NOMO-1 (cell line): Measurements from ENCODE around the gene ISG20L2.

Experiments
- DNase-seq, 2 experiments: peaks; one replicate each; lab custom pipeline; 2025; ENCODE audit not compliant: unreplicated experiment in 2 of 2; lab: John Stamatoyannopoulos, UW

Gene ISG20L2

DNA sequence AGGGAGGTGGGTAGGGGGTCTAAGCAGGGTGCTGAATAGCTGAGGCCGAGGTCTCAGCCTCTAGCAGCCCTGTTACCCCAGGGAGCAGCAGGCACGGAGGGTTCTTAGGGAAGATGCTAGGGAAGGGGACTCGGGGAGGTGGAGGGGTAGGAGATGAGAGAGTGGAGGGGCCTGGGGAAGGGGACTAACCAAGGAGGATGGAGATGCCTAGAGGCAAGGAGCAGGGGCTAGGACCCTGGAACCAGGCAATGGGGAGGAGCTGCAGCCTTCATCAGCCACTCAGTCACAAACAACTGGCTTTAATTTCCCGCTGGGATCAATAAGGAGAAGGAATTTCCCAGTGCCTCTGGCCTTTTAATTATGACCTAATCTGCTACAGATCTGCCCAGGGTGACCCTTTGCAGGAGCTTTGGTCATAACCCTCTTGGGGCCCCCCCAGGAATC is 20.3 kb downstream of the ISG20L2 start:
- no peak for DNase-seq

DNA sequence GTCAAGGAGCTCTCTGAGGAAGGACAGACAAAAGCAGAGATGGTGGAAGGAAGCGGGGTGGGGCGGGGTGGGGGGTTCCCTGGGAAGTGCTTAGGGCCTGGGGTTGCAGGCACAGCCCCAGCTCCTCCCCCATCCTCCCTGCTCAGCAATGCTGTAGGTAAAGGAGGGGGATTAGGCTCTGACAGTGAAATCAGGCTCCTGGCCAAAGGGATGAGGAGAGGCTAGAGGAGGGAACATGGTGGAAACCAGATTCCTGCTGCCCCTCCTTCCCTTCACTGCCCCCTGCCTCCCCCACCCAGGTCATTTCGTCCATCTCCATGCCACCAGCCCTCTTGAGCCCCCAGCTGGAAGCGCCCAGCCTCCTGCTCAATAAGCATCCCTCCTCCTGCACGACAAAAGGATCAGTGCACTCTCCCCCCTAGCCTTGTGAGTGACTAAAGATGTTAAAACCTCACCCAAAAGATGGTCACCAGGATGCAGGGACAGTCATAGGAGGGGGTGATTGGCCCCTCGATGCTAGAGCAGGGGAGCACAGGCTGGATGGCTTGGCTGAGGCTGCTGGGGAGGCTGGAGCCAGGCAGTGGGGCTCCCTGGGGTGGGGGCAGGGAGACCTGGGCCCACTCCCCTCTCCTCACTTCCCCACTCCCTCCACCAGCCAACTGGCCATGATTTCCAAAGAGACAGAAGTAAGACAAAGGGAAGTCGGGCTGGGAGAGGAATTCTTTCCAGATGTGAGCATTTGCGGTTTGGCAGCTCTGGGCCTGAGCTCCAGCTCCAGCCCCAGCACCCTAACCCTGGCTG is 20.9 kb downstream of the ISG20L2 start:
- no peak for DNase-seq

DNA sequence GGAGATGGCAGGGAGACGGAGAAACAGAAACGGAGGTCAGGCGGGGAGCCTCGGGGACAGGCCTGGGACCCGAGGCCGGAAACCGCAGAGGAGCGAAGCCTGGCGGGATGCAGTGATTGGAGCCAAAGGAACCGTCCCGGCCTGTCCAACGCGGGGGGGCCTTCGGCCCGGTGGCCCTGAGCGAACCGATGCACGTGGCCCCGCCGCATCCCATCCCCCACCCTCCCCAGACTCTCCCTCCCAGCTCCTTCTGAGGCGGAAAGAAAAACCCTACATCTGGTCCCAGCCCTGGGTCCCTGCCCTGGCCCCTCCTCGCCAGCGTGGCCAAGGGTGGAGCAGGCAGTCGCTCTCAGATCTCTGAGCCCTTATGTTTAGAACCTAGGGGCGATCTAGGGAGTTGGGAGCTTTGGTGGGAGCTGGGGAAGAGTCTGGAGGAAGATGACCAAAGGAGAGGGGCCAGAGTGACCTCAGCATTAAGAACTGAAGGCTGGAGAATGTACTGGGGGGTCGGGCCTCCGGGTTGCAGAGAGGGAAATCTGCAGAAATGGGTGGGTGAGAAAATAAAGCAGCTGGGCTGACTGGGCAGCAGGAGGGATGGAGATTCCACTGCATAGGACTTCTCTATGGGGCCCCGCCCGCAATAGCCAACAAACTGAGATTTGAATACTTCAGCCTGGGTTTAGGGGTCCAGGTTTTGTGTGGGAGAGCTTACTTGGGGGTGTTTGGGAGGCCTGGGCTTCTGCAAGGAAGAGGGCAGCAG is 21.7 kb downstream of the ISG20L2 start:
- DNase-seq = no peak

DNA sequence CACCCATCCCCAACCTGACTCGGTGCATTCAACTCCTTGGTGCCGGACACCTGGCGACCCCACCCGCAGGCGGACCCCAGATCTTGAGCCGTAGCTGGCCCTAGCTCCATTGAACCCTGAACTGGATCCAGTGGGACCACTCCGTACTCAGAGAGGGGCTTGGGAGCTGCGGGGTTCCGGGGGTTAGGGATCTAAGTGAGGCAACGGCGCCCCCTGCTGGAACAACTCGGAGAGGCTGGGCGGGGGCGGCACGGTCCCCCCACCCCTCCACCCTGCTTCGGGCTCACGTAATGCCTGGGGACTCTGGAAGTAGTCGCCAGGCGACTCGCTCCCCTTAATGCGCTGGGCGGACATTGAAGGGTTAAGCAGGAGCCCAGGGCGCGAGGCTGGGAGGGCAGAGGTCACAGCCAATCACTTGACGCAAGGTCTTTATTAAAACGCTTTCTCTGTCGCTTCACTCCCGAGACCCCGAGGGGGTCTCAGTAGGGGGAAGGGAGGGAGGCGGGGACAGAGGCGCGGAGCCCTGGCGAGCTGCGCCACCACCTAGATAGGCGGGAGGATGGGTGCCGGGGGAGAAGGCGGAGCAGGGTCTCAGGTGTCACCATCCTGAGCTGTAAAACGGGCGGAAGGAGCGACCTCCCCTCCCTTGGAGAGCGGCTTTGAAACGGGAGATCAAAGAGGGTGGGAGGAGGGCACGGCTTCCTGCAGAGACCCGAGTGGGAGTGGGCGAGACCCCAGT is 22.5 kb downstream of the ISG20L2 start:
- peak in 1 of 2 experiments; percentile 33 for DNase-seq

DNA sequence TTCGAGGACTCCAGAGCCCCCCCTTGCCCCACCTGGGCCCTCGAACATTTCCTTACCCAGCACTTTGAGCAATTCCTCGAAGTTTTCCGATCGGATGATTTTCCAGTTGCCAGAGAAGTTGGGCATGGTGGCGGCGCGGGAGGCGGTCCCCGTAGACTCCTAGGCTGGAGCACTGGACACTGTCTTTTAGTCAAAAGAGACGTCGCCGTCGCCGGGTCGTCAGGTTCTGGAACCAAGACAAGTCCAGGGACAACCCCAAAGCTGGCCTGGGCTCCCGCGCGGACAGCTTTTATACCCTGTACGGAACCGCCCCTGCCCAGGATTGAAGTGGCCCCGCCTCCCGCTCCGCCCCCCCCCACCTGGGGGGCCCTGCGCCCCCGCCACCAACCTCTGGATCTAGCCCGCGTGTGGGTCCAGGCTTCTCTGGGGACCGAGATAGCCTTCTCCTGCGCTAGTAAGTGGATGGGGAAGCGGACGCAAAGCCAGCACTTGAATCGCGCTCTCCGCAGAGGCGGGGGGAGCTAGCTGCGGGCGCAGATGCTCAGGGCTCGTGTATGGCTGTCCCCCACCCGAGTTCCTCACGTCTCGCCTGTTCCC is 23.1 kb downstream of the ISG20L2 start, which contains the start of gene CRABP2:
Gene CRABP2 (minus strand): TSS at position 263 of the 597 bp plus-strand sequence. CDS start 137 bp downstream, at position 126.
- peak in 1 of 2 experiments; percentile 20 for DNase-seq

DNA sequence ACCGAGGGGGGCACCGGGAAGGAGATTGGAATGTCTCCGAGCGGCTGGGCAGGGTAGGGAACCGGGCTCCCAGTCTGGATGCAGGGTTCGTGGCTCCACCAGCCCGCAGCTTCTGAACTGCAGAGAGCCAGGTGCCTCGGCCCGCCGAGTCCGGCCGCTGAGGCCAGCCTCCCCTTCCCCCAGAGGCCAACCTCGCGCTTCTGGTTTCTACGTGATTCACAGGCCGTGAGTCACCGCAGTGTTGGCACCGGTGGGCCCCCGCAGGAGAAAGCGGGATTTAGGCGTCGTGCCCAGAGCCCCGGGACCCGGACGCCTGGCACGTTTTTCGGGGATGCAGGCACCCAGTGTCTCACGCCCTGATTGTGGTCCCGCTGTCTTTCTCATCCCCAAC is 23.6 kb downstream of the ISG20L2 start:
- DNase-seq = peak in 1 of 2 experiments; percentile 9

DNA sequence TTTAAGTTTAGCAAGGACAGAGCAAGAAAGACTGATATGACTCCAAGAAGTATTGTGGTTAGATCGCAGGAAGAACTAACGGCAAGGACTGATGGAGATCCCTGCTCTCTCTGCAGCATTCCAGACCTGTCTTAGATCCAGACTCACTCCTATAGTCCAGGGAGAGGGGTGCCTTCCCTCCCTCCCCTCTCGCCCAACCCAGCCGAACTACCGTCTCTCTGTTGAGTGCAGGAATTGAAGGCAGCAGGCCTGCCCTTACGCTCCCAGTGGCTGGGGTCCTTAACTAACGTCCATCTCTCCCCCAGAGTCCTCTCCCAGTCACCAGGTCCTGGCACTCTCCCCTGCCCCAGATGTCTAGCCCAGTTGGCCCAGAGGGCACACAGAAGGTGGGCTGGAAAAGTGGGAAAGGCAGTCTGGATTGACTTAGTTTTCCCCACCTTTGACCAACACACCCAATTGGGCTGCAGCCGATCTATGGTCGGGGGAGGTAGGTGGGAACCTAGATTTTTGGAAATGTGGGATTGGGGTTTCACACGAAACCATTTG is 24.3 kb downstream of the ISG20L2 start:
- DNase-seq = no peak

DNA sequence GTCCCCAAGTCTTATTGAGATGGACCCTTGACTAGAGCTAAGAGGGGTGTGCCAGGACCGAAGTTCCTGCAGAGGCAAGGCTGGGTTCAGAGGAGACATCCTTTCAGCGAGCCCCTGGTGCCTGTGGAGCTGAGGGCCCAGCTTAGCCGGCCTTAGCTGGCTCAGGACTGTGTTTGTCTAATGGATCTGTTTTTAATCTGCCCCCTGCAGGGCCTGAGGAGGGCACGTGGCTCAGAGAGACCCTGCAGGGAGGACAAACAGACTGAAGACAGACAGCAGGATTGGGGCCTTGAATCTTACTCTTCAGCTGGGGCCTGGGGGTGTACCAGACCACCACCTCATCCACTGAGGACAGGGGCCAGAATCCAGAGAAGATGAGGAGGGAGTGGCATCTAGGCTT is 24.8 kb downstream of the ISG20L2 start:
- no peak for DNase-seq

DNA sequence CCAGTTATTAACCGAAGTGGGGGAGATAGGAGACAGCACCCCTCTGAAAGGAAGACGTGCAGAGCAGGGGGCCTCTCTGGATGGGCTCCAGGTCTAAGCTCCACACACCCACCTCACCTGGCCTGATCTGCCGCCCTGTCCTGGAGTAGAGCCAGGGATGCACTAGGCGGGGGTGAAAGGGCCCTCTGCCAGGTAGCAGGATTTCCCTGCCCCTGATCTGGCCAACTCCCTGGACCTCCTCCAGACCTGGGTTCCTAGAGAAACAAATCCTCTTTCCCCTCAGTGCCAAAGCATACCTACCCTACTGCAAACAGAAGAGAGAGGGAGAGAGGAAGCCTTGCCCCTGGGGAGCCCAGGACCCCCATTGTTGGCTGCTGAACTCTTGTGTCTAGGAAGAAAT is 25.2 kb downstream of the ISG20L2 start:
- DNase-seq = no peak

DNA sequence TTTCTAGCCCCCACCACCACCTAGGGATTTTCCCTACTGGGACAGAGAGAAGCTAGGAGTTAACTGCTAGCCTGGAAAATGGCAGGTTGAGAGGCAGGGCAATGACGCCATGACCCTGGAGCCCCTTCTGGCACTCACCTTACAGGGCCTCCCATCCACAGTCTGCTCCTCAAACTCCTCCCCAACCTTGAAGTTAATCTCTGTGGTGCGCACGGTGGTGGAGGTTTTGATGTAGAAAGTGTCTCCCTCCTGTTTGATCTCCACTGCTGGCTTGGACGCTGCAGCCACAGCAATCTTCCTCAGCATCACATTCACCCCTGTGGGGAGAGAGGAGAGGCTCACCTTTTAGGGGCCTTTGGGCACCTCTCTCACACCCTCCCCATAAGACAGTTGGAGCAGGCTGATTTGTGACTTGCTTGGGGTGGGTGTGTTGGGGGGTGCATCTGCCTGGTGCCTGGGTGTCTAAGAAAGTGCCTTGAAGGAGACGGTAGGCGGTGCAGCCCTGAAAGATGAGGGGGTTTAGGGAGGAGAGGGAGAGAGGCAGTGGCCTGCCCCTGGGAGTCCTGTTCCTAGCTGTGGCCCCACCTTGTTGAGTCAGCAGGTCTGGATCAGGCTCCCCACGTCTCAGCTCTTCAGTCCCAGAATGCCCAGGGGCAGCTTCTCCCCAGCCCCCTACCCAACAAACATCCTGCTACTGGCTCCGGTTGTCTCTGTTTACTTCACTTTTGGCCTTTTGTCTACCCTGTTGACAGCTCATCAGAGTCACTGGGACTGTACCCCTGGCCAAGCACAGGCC is 27.6 kb downstream of the ISG20L2 start:
- DNase-seq = no peak

DNA sequence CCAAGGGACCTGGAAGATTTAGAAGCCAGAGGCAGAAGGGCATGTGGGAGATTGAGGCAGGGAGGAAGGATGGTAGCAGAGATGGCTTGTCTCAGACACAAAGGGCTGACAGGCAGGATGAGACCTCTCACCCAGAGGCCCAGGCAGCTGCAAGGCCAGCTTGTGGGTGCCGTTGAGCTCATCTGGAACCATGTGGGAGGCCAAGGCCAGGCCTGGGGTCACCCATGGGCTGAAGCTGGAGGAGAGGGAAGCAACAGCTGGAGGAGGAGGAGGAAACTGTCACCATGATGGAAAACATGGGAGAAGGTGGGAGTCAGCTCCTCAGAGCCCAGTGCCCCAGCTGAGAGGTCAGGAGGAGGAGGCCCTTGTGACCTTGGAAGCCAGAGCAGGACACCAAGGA is 29.6 kb downstream of the ISG20L2 start:
- no peak for DNase-seq

DNA sequence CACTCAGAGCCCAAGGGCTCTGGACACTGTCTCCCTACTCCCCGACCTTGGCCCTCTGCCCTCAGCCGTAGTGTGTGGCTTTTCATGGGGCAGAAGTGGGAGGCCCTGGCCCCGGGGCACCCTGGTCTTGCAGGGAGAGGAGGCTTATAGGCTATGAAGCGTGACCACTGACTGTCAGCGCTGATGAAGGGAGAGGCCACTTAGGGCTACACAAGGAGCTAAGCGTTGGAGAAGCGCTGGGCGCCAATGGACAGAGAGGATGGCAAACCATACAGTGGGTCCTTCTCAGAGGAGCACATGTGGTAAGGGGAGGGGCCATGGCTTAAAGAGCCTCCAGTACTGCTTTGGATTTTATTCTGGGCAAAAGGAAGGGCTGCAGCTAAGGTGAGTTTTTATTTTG is 31.1 kb downstream of the ISG20L2 start:
- no peak for DNase-seq

DNA sequence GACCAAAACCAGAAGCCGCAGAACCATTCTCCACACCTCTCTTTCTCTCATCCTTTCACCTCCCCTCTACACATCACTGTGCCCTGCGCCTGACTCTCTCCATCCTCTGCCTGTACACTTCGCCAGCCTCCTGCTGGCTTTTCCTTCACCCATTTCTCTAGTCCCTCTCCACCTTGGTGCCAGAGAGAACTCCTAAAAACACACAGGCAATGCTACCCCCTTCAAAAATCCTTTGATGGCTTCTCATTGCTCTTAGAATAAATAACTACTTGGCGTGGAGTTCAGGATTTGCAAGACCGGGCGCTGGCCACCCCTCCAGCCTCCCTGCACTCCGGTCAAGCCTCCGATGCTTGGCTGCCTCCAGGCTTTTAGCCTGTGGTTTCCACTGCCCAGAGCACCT is 31.8 kb downstream of the ISG20L2 start:
- DNase-seq = no peak

DNA sequence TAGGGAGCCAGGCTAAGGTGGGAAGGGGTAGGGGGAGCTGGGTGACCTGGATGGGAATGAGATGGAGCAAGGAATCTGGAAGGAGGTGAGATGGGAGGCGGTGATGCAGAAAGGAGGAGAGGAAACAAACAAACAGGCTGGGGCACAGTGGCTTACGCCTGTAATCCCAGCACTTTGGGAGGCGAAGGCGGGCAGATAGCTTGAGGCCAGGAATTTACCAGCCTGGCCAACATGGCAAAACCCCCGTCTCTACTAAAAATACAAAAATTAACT is 33.9 kb downstream of the ISG20L2 start:
- DNase-seq = no peak

DNA sequence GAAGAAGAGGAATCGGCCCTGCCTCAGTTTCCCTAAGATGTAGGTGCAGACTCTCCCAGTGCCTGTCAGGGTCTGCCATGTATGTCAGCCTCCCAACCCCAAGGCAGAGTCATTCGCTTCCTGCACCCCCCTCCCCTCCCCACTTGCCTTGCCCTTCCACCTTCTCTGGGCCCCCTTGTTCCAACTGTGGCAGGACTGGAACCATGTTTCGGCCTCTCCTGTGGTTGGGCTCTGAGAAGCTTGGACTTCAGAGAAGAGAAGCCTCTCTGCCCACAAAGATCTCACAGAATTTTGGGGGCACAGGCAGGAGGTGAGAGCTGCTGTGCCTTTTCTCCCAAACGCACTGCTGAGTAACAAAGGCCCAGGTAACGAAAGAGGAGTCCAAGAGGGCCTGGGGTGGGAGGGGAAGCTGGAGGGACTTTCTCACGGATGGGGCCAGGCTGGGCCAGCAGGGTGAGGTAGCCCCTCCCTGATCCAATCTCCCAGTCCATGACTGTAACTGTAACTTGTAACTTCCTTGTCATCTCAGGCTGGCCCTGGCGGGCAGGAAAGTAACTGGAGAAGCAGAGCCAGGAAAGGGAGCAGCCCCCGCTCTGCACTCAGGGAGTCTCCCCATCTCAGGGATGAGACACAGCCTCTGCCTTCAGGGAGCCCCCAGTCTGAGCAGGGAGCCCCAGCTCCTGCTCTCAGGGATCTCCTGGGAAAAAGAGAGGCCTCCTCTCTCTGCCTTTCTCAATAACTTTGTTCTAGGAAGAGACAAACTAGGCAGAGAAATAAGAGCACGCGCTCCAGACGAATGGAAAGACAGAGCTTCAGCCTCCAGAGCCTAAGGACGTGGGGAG is 34.5 kb downstream of the ISG20L2 start:
- DNase-seq = no peak

DNA sequence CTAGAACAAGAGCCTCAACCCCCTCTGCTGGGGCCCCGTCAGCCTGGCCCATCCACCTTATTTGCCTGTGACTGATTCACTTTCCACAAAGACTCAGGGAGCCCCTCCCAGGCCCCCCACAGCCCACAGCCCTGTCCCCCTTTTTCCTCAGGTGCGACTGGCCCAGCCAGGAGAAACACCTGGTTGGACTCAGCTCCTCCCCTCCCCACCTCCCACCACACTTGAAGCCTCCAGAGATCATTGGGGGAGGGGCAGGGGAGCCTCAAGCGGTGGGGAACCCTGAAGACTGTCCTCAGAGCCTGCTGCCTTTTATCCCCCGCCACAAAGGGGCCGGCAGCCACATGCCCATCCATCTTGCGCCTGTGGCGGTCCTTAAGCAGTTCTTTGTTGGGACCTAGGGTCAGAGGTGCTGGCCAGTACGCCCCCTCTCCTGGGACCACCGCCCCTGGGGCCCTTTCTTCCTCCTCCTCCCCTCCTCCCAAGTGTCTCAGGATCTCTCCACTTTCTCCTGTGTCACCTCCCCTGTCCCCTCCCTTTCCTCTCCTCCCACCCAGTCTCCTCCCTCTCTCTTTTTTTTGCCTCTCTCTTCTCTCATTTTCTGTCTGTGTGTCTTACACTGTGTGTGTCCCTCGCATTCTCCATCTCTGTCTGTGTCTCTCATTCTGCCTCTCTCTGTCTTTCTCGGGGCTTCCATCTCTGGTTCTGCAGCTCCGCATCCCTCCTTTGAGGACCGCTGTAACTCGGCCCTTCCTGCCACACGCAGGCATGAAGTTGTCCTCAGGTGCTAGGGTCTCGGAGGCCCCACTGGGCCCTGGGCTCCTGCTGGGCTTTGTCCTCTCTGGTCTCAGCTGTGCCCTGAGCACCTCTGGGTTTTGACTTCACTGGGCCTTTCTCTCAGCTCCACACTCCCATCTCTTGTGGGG is 35.4 kb downstream of the ISG20L2 start:
- DNase-seq = no peak

DNA sequence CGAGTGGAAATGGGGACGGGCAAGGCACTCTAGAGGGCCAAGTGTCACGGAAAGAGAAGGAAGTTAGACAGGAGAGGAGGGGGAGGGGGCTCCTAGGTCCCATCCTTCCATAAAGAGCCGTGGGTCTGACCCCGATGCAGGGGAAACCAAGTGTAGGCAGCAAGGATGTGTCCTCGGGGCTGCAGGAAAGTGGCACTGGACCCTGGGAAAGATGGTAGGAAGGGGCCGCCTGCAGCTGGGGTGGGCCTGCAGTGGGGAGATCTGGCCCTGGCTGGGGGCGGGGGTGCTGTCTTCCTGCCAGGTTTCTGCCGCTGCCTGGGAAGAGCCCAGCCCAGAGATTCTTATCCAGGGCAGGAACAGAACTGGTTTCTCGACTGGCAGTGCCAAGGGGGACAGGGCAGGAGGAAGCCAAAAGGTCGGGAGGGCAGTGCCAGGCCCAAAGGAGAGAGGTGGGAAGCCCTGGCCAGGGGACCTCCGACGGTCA is 36.1 kb downstream of the ISG20L2 start:
- no peak for DNase-seq
